ENCODE data around the gene ZNF804B. TPM values are rescaled to one million over a fixed set of nuclear protein-coding genes. Genes with fewer than 3 reads are reported as not detected.

Gene ZNF804B
- total and polyA plus RNA-seq, 4 donors = not detected

- Histone ChIP-seq H3K36me3 (ENCODE audit: control insufficient read depth in 4 of 4, insufficient read depth in 3 of 4, low read depth in 1 of 4, low read length in 3 of 4) (no peaks in the 10 kb centered on the region), H3K27me3 (ENCODE audit: control insufficient read depth in 4 of 4, insufficient read depth in 4 of 4, low read length in 3 of 4) (no peaks in the 10 kb centered on the region), H3K9ac (ENCODE audit: low read depth in 1 of 2, low read length in 2 of 2) (no peak overlapping the region), H3K27ac (ENCODE audit: low read depth in 1 of 2, low read length in 2 of 2) (no peak overlapping the region), H3K9me3 (ENCODE audit: control insufficient read depth in 4 of 4, low read length in 3 of 4) (no peaks in the 10 kb centered on the region), H3K4me1 (ENCODE audit: control insufficient read depth in 4 of 4, insufficient read depth in 4 of 4, low read length in 3 of 4) (no peaks in the 10 kb centered on the region), H3K4me3 (ENCODE audit: low read depth in 1 of 3, low read length in 3 of 3) (no peak overlapping the region)
- no peak for DNase-seq (ENCODE audit: low spot score)
- TF ChIP-seq YY1 (IDR thresholded peaks at IDR 0.05) (no peak), ZBTB33 (IDR thresholded peaks at IDR 0.05) (no peak), GABPA (IDR thresholded peaks at IDR 0.05 in 1 of 2, conservative IDR thresholded peaks at IDR 0.05 in 1 of 2) (no peak), FOXA2 (IDR thresholded peaks at IDR 0.05) (no peak), RAD21 (IDR thresholded peaks at IDR 0.05) (no peak), RXRA (IDR thresholded peaks at IDR 0.05) (no peak), TAF1 (conservative IDR thresholded peaks at IDR 0.05) (no peak), JUND (IDR thresholded peaks at IDR 0.05) (no peak), REST (IDR thresholded peaks at IDR 0.05) (no peak), CTCF (IDR thresholded peaks at IDR 0.05; ENCODE audit: low read depth, low read length, missing input control) (no peak), HNF4G (IDR thresholded peaks at IDR 0.05) (no peak), MAX (IDR thresholded peaks at IDR 0.05) (no peak), ATF3 (IDR thresholded peaks at IDR 0.05) (no peak), FOXA1 (IDR thresholded peaks at IDR 0.05) (no peak)
Observed at GRCh38 chr7:89072081-89072480, 312.6 kb downstream of the ZNF804B start.

GRCh38 chr7:89073776-89074175 lies 314.3 kb downstream of the ZNF804B start:
- Histone ChIP-seq H3K4me1 (ENCODE audit: control insufficient read depth in 4 of 4, insufficient read depth in 4 of 4, low read length in 3 of 4) (no peaks in the 10 kb centered on the region), H3K9me3 (ENCODE audit: control insufficient read depth in 4 of 4, low read length in 3 of 4) (no peaks in the 10 kb centered on the region), H3K27me3 (ENCODE audit: control insufficient read depth in 4 of 4, insufficient read depth in 4 of 4, low read length in 3 of 4) (no peaks in the 10 kb centered on the region), H3K36me3 (ENCODE audit: control insufficient read depth in 4 of 4, insufficient read depth in 3 of 4, low read depth in 1 of 4, low read length in 3 of 4) (no peaks in the 10 kb centered on the region), H3K9ac (ENCODE audit: low read depth in 1 of 2, low read length in 2 of 2) (no peak overlapping the region), H3K4me3 (ENCODE audit: low read depth in 1 of 3, low read length in 3 of 3) (no peak overlapping the region), H3K27ac (ENCODE audit: low read depth in 1 of 2, low read length in 2 of 2) (no peak overlapping the region)
- WGBS = 68% methylated on average over 2 of the region's 2 CpGs
- DNase-seq (ENCODE audit: low spot score) = no peak
- no peak for TF ChIP-seq HNF4G (IDR thresholded peaks at IDR 0.05)
- TF ChIP-seq RAD21 (IDR thresholded peaks at IDR 0.05) = no peak
- no peak for TF ChIP-seq SP1 (IDR thresholded peaks at IDR 0.05)
- TF ChIP-seq MAX (IDR thresholded peaks at IDR 0.05) = no peak
- no peak for TF ChIP-seq ZBTB33 (IDR thresholded peaks at IDR 0.05)
- no peak for TF ChIP-seq RXRA (IDR thresholded peaks at IDR 0.05)
- TF ChIP-seq TAF1 (conservative IDR thresholded peaks at IDR 0.05) = no peak
- no peak for TF ChIP-seq FOXA2 (IDR thresholded peaks at IDR 0.05)
- TF ChIP-seq GABPA (IDR thresholded peaks at IDR 0.05 in 1 of 2, conservative IDR thresholded peaks at IDR 0.05 in 1 of 2) = no peak

Data from liver (tissue), 9 donors.